Muscle layer of duodenum (tissue), 2 donors: ENCODE measurements around the gene TOP2B.

Source experiments
- H3K27ac ChIP-seq: one replicate; pipeline ENCODE4 v1.7.0; 2013; ENCODE audit warnings: mild to moderate bottlenecking, low read length
- H3K27me3 ChIP-seq: one replicate; pipeline ENCODE4 v1.7.0; 2013; ENCODE audit warnings: low read depth, mild to moderate bottlenecking, control low read depth, low read length
- H3K36me3 ChIP-seq, 2 donors: one replicate each; pipeline ENCODE4 v1.7.0; 2013; ENCODE audit warnings: low read length in 2 of 2, control low read depth in 1 of 2, mild to moderate bottlenecking in 1 of 2; ENCODE audit not compliant: insufficient read depth in 2 of 2, control insufficient read depth in 1 of 2
- H3K4me1 ChIP-seq, 2 donors: one replicate each; pipeline ENCODE4 v1.7.0; 2013; ENCODE audit warnings: low read length in 2 of 2, mild to moderate bottlenecking in 2 of 2, control low read depth in 1 of 2, moderate library complexity in 1 of 2; ENCODE audit not compliant: insufficient read depth in 2 of 2, control insufficient read depth in 1 of 2
- H3K4me3 ChIP-seq, 2 donors: one replicate each; pipeline ENCODE4 v1.7.0; 2013; ENCODE audit warnings: low read length in 2 of 2, low read depth in 1 of 2, mild to moderate bottlenecking in 1 of 2
- H3K9me3 ChIP-seq, 2 donors: one replicate each; pipeline ENCODE4 v1.7.0; 2013; ENCODE audit warnings: low read length in 2 of 2, control low read depth in 1 of 2, mild to moderate bottlenecking in 1 of 2; ENCODE audit not compliant: control insufficient read depth in 1 of 2
- donor health status: healthy.

TOP2B gene

DNA sequence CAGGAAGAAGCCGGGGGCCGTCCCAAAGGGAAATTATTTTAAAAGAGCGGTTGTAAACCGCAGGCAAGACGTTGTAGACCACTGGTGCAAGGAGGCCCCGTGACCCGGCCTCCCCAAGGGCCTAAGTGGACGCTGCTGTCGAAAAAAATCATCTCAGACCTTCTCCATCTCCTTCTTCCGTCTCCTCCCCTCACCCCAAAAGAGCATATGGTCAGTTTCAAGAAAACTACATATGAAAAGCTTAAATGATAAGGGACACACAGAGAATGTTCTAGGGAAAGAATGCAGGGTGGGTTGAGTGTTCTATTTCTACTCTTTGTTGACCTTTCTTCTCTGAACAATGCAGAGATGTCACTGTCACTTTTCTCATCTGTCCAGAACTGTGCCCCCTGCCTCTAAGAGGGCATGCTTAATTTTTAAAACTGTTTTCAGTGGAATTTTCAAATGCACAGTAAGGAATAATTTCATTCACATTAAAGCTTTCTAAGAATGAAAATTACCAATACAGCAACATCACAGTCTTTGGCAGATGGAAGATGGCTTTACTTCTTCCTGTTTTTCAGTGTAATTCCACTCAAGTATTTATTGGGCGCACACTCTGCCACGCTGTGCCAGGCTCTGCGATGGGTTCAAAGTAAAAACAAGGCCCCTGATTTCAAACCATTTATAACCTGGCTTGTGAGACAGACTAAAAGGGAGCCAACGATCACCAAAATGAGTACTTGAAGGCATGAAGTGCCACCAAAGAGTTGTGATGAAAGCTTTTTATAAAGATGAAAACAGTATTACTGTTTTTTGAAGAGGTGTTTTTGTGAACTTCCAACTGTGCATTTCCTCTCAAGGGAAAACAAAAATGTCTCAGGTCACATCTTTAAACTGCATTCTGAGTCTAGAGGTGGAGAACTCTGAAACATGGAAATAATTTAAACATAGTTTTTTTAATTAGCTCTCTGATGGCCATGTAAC, 891 bp upstream of the TOP2B start:
- no peaks in the 10 kb centered on the region for H3K36me3 ChIP-seq
- H3K4me1 ChIP-seq = peaks cover 13 to 14% of the 10 kb centered on the region in 2 donors
- H3K9me3 ChIP-seq = no peaks in the 10 kb centered on the region
- H3K27ac ChIP-seq = peak overlapping the region; percentile 90
- peak overlapping the region; percentile 76 to 93 for H3K4me3 ChIP-seq
- H3K27me3 ChIP-seq = no peaks in the 10 kb centered on the region

DNA sequence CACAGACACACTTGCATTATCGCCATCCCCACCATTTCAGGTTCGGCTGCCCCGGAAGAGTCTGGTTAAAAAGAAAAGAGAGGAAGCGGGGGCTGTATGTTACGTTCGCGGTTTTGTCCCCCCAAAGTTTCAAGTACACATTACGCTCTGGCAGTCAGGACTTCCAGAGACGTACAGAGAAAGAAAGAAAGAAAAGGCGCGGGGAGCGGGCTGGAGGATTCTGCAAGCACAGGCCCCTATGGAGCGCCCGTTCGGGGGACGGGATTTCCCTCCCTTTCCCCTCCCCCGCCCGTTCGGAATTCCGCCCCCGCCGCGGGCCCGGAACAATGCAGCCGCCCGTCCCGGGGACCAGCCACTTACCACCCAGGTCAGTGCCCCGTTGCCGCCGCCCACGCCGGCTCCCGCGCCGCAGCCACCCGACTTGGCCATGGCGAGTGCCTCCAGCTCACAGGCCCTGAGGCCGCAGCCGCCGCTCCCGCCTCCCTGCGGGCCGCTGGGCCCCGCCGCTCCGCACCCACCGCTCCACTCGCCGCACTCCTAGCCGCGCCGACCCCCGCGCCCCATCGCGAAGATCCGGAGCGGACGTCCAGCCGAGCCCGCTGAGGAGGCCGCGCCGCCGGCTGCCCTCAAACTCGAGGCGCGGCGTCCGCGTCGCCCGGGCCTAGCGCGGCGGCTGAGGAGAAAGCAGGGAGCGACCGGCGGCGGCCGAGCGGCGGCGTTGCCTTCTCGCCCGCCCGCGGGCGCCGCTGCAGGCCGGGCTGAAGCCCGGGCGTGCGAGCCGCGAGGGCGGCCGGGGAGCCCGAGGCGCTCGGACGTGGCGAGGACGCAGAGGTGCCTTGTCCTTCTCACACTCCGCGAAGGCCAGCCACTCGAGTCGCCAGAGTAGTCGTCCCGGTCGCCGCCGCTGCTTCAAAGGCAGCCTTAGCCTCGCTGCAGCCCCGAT, 567 bp downstream of the TOP2B start:
- H3K9me3 ChIP-seq = no peaks in the 10 kb centered on the region
- H3K4me1 ChIP-seq = peaks cover 13 to 25% of the 10 kb centered on the region in 2 donors
- peak overlapping the region; percentile 90 for H3K27ac ChIP-seq
- no peaks in the 10 kb centered on the region for H3K36me3 ChIP-seq
- H3K4me3 ChIP-seq = peak overlapping the region; percentile 81 to 93
- no peaks in the 10 kb centered on the region for H3K27me3 ChIP-seq

DNA sequence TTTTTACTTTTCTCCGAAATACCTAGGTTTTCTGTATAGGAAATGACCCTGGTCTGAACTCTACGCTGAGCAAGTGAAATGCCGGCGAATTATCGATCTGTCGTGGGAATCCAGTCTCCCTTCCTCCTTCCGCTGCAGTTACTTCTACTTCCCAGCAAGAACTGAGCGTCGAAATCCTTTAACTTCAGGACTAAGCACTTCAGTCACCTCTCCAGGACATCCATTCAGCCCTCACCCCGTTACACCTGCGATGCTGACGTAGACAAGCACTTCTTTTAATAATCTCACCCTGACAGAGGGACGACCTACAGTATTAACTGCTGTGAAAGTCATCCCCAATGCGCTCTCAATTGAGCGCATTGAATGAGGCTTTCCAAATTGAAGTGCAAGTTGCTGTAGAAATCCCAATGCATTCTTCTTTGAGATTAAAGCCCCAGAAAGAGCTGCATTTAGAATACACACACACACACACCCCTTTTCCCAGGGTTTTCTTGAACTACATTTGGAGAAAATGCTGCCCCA, 1.3 kb downstream of the TOP2B start:
- Histone ChIP-seq H3K27ac (peak overlapping the region; percentile 62), H3K4me1 (peaks cover 13 to 30% of the 10 kb centered on the region in 2 donors), H3K9me3 (no peaks in the 10 kb centered on the region), H3K27me3 (no peaks in the 10 kb centered on the region), H3K4me3 (peak overlapping the region; percentile 81 to 93), H3K36me3 (no peaks in the 10 kb centered on the region)

DNA sequence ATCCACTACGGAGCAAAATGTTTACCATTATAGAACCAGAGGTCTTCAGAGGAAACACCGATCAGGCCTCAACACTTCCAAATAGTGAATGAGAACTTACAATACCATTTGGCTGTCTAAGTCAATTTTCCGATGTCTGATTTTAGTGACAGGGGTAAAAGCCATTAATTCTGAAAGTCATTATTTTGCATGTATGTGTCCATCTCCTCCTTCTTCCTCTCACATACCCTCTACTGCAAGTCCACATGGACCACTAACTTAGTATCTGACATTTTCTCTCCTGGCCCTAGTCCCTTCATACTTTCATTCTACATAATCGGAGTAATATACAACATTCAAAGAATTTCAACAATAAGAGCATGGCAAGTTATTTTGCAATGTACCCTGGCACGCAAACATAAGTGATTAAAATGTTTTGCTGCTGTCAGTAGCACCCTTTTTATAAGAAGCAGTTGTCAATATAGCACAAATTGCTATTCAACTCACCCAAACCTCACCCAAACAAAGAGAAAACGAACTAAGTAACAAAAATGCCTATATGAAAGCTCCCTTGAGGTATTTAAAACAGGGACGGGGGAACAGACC, 1.9 kb downstream of the TOP2B start:
- no peaks in the 10 kb centered on the region for H3K27me3 ChIP-seq
- H3K36me3 ChIP-seq = no peaks in the 10 kb centered on the region
- peak overlapping the region; percentile 81 to 93 for H3K4me3 ChIP-seq
- H3K4me1 ChIP-seq = peaks cover 13 to 30% of the 10 kb centered on the region in 2 donors
- peak overlapping the region; percentile 62 for H3K27ac ChIP-seq
- no peaks in the 10 kb centered on the region for H3K9me3 ChIP-seq

DNA sequence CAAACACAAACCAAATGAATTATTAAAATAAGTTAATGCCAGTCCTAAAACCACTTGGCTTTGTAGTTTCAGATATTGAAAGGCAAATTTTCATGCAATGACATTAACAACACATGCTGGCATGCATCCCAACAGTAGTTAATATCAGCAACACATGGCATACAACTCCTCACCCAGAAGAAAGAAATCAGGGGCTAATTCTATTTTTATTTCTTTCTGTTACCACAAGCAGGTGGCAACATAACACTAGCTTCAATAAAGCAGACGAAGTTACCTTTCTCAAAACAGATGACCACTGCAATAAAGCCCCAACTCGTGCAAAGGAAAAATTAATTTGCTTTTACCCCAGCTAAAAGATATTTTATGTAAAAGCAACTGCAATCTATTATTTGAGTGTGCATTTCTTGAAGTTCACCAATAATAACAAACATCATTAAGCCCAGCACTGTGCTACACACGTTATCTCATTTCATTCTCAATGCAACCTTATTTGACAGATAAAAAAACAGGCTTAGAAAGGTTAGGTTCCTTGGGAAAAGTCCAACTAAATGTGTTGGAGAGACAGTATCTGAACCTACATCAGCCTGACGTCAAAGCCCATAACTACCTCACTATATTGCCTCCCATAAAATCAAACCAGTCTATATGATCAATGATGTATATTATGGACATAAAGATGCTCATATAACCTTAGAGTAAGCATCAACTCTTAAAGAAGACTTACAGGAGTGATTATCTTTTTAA, 2.8 kb downstream of the TOP2B start:
- Histone ChIP-seq H3K36me3 (no peaks in the 10 kb centered on the region), H3K9me3 (no peaks in the 10 kb centered on the region), H3K27me3 (no peaks in the 10 kb centered on the region), H3K4me3 (peak overlapping the region; percentile 81 to 93), H3K27ac (peak overlapping the region; percentile 19), H3K4me1 (peaks cover 13 to 34% of the 10 kb centered on the region in 2 donors)

DNA sequence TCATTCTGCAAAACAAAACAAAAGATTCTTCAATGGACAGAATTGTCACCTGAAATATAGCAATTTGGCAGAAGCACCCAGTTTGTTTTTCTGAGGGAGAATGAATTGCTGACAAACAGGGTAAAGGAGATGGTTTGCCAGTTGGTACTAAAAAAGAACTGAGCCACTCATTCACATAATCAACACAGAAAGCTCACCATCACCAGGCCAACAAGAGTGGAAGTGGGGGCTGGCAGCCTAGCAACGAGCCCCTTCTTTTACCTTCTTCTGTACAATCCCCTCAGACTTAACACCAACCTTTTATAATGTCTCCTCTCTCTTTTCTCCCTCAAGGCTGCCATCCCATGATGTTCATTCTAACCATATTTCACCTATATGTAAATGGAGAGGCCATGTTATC, 5.9 kb downstream of the TOP2B start:
- Histone ChIP-seq H3K27ac (no peak overlapping the region), H3K9me3 (no peaks in the 10 kb centered on the region), H3K4me1 (peaks cover 9 to 50% of the 10 kb centered on the region in 2 donors), H3K27me3 (no peaks in the 10 kb centered on the region), H3K4me3 (no peak overlapping the region), H3K36me3 (no peaks in the 10 kb centered on the region)

DNA sequence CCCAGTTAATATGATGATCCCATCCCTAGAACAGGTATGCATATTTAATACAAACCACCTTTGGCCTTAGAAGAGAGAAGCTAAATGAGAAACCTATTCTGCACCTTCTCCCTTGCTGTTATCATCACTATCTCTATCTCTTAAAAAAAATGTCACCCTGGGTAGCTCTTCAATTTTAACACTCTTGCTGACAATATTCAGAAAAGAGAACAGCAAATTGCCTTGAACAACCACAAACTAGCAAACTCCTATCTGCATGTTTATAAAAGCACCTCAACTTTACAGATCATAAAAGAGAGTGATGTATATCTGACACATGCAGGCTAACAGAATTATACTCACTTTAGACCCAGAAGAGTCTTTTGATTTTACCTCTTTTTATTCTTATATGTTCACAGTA, 7.4 kb downstream of the TOP2B start:
- Histone ChIP-seq H3K9me3 (no peaks in the 10 kb centered on the region), H3K27ac (no peak overlapping the region), H3K36me3 (no peaks in the 10 kb centered on the region), H3K4me1 (peaks cover 11 to 61% of the 10 kb centered on the region in 2 donors), H3K4me3 (no peak overlapping the region), H3K27me3 (no peaks in the 10 kb centered on the region)

DNA sequence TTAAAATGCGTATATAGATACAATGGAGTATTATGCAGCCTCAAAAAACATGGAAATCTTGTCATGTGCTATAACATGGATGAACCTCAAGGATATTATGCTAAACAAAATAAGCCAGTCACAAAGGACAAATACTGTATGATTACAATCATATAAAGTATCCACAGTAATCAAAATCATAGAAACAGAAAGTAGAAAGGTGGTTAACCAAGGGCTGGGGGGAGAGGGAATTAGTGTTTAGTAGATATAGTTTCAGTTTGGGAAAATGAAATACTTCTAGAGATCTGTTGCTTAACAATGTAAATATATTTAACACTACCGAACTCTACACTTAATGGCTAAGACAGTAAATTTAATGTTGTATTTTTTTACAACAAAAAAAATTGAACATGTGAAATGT, 9.0 kb downstream of the TOP2B start:
- peaks cover 0 to under 1% of the 10 kb centered on the region in 2 donors for H3K36me3 ChIP-seq
- H3K4me3 ChIP-seq = no peak overlapping the region
- H3K27ac ChIP-seq = no peak overlapping the region
- H3K9me3 ChIP-seq = no peaks in the 10 kb centered on the region
- H3K4me1 ChIP-seq = peaks cover 4 to 52% of the 10 kb centered on the region in 2 donors
- H3K27me3 ChIP-seq = no peaks in the 10 kb centered on the region

DNA sequence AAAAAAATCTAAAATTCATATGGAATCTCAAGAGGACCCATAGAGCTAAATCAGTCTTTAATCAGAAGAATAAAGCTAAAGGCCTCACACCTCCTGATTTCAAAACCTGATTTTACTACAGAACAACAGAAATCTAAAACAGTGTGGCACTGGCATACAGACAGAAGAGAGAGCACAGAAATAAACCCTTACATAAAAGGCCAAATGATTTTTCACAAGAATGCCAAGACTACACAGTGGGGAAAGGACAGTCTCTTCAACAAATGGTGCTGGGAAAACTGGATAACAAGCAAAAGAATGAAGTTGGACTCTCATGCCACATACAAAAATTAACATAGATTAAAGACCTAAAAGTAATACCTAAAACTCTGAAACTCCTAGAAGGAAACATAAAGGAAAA, 10.1 kb downstream of the TOP2B start:
- H3K4me3 ChIP-seq = no peak overlapping the region
- no peak overlapping the region for H3K27ac ChIP-seq
- H3K4me1 ChIP-seq = peaks cover 4 to 44% of the 10 kb centered on the region in 2 donors
- peaks cover 0 to 4% of the 10 kb centered on the region in 2 donors for H3K9me3 ChIP-seq
- peaks cover 0 to 7% of the 10 kb centered on the region in 2 donors for H3K36me3 ChIP-seq
- no peaks in the 10 kb centered on the region for H3K27me3 ChIP-seq

DNA sequence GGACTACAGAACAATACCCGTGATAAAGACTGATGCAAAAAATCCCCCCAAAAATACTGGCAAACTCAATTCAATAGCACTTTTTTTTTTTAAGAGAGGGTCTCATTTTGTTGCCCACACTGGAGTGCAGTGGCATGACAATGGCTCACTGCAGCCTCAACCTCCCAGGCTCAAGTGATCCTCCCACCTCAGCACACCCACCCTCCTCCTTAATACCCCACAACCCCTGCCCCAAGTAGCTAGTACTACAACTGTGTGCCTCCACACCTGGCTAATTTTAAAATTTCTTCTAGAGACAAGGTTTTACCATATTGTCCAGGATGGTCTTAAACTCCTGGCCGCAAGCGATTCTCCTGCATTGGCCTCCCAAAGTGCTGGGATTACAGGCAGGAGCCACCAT, 11.4 kb downstream of the TOP2B start:
- Histone ChIP-seq H3K36me3 (peaks cover 0 to 7% of the 10 kb centered on the region in 2 donors), H3K27me3 (no peaks in the 10 kb centered on the region), H3K4me3 (no peak overlapping the region), H3K27ac (no peak overlapping the region), H3K9me3 (peaks cover 0 to 4% of the 10 kb centered on the region in 2 donors), H3K4me1 (peaks cover 4 to 35% of the 10 kb centered on the region in 2 donors)
